MCF 10A (cell line): ENCODE results near the gene VAV3. TPM values are rescaled to one million over a fixed set of nuclear protein-coding genes. Genes with fewer than 3 reads are reported as not detected.

Source experiments
- BruUV-seq: library from RNA; stranded (reverse); fragments of 400-500 nt; replicated peaks from 2 replicates; lab custom pipeline; 2021; lab: Mats Ljungman, UMichigan
- CTCF ChIA-PET: fragments of 300-600 bp; sonication (Branson Sonifier 250); formaldehyde crosslinking; extraction: SDS; loops from one replicate; lab custom pipeline; 2021; ENCODE audit warnings: antibody characterized with exemption, inconsistent platforms; lab: Yijun Ruan, JAX
- POLR2A ChIA-PET: fragments of 300-600, 350-650 bp; sonication (Branson Sonifier 250); formaldehyde crosslinking; extraction: SDS; loops from one replicate; lab custom pipeline; 2020; ENCODE audit warnings: antibody characterized with exemption, inconsistent platforms; lab: Yijun Ruan, JAX
- DNase-seq: peaks from one replicate; pipeline ENCODE4 v3.0.0-alpha.2; 2018; ENCODE audit not compliant: unreplicated experiment
- H3K27ac Mint-ChIP-seq: one replicate; pipeline ENCODE4 v1.8.0; 2022; ENCODE audit warnings: mild to moderate bottlenecking, low read depth, mixed read lengths; ENCODE audit not compliant: unreplicated experiment
- H3K27me3 Mint-ChIP-seq: one replicate; pipeline ENCODE4 v1.8.0; 2022; ENCODE audit warnings: mixed read lengths; ENCODE audit not compliant: insufficient read depth, unreplicated experiment
- H3K36me3 Mint-ChIP-seq: one replicate; pipeline ENCODE4 v1.8.0; 2022; ENCODE audit warnings: mild to moderate bottlenecking, moderate library complexity, mixed read lengths; ENCODE audit not compliant: insufficient read depth, unreplicated experiment
- H3K4me1 Mint-ChIP-seq: one replicate; pipeline ENCODE4 v1.8.0; 2022; ENCODE audit warnings: mixed read lengths; ENCODE audit not compliant: insufficient read depth, unreplicated experiment
- H3K4me3 Mint-ChIP-seq: one replicate; pipeline ENCODE4 v1.8.0; 2022; ENCODE audit warnings: mild to moderate bottlenecking, moderate library complexity, mixed read lengths; ENCODE audit not compliant: unreplicated experiment
- H3K9me3 Mint-ChIP-seq: one replicate; pipeline ENCODE4 v1.8.0; 2022; ENCODE audit warnings: mixed read lengths; ENCODE audit not compliant: unreplicated experiment
- CTCF ChIP-seq: fragments of 200-600 bp; IDR thresholded peaks from one replicate; pipeline ENCODE4 v1.8.0; 2022; ENCODE audit warnings: antibody characterized with exemption, mild to moderate bottlenecking; ENCODE audit not compliant: unreplicated experiment
- intact Hi-C: fragments of 100-400 bp; cut with micrococcal nuclease; formaldehyde crosslinking; loops from 2 replicates; pipeline ENCODE4 v1.14.1; 2022
- total RNA-seq: library from RNA; stranded (reverse); gene quantifications from 2 replicates; pipeline ENCODE4 v1.2.3, GENCODE V29; 2022

The VAV3 gene
- total RNA-seq, 1 experiment from 2014 or later: 2.0 TPM

- no peaks in the 10 kb centered on the region for H3K9me3 Mint-ChIP-seq
- H3K27me3 Mint-ChIP-seq: no peaks in the 10 kb centered on the region
- peak; percentile 91 for DNase-seq
- no peak overlapping the region for H3K4me3 Mint-ChIP-seq
- ChIA-PET POLR2A (interaction anchor here (1.2 kb wide), 1 partner anchor 9 kb away, joined by 7 read pairs; no protein-coding TSS in a partner anchor), CTCF (interaction anchor here (0.5 to 0.9 kb wide), 3 partner anchors 58 to 200 kb away, joined by 3 read pairs; partner anchors contain the start of gene SLC25A24)
- no peaks in the 10 kb centered on the region for H3K36me3 Mint-ChIP-seq
- H3K4me1 Mint-ChIP-seq: peaks cover 13% of the 10 kb centered on the region
- no TSS peak for BruUV-seq
- intact Hi-C loops: no loop called here
- H3K27ac Mint-ChIP-seq: peak overlapping the region; percentile 12
- no peak for TF ChIP-seq CTCF
Measured at GRCh38 chr1:108000620-108001111, 35.7 kb upstream of the VAV3 start.

GRCh38 chr1:108000184-108000583 is 35.2 kb upstream of the VAV3 start:
- intact Hi-C loops: no loop called here
- no peak overlapping the region for H3K27ac Mint-ChIP-seq
- no TSS peak for BruUV-seq
- CTCF ChIA-PET: interaction anchor here (0.5 kb wide), 1 partner anchor 149 kb away, joined by 3 read pairs; no protein-coding TSS in a partner anchor
- H3K9me3 Mint-ChIP-seq: no peaks in the 10 kb centered on the region
- H3K27me3 Mint-ChIP-seq: no peaks in the 10 kb centered on the region
- no peak for DNase-seq
- no peak for TF ChIP-seq CTCF
- no peaks in the 10 kb centered on the region for H3K36me3 Mint-ChIP-seq
- H3K4me3 Mint-ChIP-seq: no peak overlapping the region
- H3K4me1 Mint-ChIP-seq: peaks cover 13% of the 10 kb centered on the region
- POLR2A ChIA-PET: interaction anchor here (0.7 to 1.2 kb wide), 2 partner anchors 10 to 200 kb away, joined by 4 to 7 read pairs; no protein-coding TSS in a partner anchor

GRCh38 chr1:107997866-107998265 is 32.9 kb upstream of the VAV3 start:
- Mint-ChIP-seq H3K9me3 (no peaks in the 10 kb centered on the region), H3K36me3 (no peaks in the 10 kb centered on the region), H3K27ac (no peak overlapping the region), H3K27me3 (no peaks in the 10 kb centered on the region), H3K4me1 (peaks cover 24% of the 10 kb centered on the region), H3K4me3 (no peak overlapping the region)
- ChIA-PET CTCF (no interaction called here), POLR2A (no interaction called here)
- BruUV-seq: no TSS peak
- no peak for DNase-seq
- TF ChIP-seq CTCF: no peak
- intact Hi-C loops: no loop called here

DNA sequence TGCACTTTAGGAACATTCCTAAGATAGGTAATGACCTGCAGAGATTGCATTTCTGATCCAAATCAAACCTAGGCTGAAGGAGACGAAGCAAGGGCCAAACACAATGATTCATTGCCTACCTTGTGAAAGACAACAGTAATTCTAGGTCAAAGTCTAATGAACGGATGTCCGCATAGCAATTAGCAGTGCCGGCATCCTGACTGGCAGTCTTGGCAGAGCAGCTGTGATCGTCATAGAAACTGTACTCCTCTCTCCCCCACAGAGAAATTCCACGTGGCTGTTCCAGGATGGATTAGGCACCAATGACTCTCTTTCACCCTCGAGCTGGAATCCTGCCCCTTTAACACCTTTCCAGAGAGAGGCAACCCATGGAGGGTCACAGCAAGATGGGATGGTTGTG is 28.9 kb upstream of the VAV3 start:
- no TSS peak for BruUV-seq
- no peaks in the 10 kb centered on the region for H3K27me3 Mint-ChIP-seq
- ChIA-PET CTCF (interaction anchor here (0.7 to 3.0 kb wide), 6 partner anchors 16 to 289 kb away, joined by 3 to 9 read pairs (median 4); no protein-coding TSS in a partner anchor), POLR2A (interaction anchor here (0.6 to 1.5 kb wide), 9 partner anchors 9 to 877 kb away, joined by 3 to 8 read pairs (median 4); no protein-coding TSS in a partner anchor)
- H3K9me3 Mint-ChIP-seq: no peaks in the 10 kb centered on the region
- H3K27ac Mint-ChIP-seq: peak overlapping the region; percentile 0
- peaks cover 32% of the 10 kb centered on the region for H3K4me1 Mint-ChIP-seq
- DNase-seq: peak; percentile 78
- no peak overlapping the region for H3K4me3 Mint-ChIP-seq
- no peak for TF ChIP-seq CTCF
- intact Hi-C loops: no loop called here
- H3K36me3 Mint-ChIP-seq: no peaks in the 10 kb centered on the region
